GM21529 (cell line): ENCODE measurements around the gene ABCB1.
"Not testable (repeated sequence)": the region's sequence is repeated elsewhere in the genome, so short reads cannot be mapped to it uniquely, and the experiment has no call there.

Source experiments
- ATAC-seq: cut with Tn5 transposase; IDR thresholded peaks from one replicate; pipeline ENCODE4 v1.9.1; 2021; ENCODE audit not compliant: unreplicated experiment

ABCB1 gene

DNA sequence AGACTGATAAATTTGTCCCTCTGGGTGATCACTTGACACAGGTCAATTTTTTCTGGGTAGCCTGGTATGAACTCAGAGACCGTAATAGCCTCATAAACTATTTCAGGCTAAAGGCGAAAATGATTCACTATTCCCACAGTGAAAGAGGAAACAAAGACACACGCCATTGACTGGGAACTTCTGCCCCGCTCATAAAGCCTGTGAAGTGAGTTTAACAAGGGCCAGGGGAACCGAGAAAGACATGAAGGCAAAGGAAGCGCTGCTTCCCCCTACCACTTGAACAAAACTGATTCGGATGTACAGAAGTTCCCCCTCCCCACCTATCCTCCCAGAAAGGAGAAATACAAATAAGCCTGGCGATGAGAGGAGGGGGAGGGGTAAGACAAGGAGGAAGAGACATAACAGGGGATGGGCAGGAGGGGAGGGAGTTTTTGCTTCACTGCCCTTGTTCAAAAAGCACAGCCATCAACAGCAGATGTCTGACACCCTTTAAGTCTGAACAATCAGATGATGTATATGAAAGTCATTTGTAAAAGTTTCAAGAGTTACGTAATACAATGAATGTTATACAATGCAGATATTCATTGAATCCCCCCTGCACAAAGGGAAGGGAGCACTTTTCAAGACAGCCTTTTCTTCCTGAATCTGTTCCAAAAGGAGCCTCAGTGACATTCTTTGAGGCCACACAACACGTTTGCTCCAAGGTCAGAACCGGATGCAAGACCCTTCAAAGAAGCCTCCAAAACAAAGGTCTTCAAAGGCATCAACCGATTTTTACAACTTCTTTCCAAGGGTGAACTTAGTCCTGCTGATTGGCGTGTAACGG lies 125.9 kb downstream of the ABCB1 start:
- ATAC-seq, result peak; percentile 79

DNA sequence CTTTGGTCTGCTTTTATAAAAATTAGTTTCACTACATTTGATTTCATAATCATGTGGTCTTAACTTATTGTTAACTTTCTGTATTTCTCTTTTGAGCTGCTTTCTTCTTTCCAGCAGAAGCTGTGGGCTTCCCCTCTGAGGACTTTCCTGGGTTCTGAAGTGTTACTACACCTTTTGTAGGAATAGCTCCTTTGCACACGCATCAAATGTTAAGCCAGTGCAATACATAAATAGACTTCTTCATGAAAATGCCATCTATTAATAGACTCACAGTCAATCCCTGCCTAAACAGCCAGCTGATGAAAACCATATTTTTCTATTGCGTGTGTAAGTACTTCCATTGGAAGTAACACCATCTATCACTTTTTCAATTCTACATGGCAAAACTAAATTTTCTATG lies 126.7 kb downstream of the ABCB1 start:
- peak; percentile 11 for ATAC-seq

DNA sequence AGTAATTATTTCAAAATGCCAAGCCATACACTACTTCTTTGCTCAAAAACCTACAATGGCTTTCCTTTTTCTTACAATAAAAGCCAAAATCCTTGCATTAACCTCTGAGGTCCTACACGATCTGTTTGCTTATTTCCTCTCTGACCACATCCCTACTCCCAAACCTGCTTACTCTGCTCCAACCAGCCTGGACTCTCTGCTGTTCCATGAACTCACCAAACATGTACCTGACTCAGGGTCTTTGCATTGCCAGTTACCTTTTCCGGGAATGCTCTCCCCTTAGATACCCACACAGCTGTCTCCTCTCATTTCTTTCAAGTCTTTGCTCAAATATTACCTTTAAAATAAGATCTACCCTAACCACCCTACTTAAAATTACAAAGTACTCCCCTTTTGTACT lies 127.5 kb downstream of the ABCB1 start:
- ATAC-seq, result no peak

DNA sequence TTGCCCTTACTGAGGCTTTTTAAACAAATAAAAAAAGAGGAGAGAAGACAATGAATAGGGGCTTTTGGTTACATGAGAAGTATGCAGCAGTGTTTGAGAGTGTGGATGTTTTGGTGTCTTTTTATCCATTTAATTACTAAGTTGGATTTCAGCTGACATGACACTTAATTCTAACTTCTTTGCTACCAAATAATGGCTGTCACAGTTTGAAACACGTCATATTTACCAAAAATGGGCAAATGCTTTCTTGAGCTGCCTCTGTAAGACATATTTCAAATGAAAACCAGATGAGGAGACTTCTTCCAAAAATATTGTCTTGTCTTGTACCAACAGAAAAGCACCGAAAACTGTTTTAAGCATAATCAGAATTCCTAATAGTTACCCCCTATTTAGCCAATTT lies 129.2 kb downstream of the ABCB1 start:
- ATAC-seq, result no peak

DNA sequence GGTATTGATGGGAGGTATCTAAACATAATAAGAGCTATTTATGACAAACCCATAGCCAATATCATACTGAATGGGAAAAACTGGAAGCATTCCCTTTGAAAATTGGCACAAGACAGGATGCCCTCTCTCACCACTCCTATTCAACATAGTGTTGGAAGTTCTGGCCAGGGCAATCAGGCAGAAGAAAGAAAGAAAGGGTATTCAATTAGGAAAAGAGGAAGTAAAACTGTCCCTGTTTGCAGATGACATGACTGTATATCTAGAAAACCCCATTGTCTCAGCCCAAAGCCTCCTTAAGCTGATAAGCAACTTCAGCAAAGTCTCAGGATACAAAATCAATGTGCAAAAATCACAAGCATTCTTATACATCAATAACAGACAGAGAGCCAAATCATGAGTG lies 131.5 kb downstream of the ABCB1 start:
- ATAC-seq, result not testable (repeated sequence)

DNA sequence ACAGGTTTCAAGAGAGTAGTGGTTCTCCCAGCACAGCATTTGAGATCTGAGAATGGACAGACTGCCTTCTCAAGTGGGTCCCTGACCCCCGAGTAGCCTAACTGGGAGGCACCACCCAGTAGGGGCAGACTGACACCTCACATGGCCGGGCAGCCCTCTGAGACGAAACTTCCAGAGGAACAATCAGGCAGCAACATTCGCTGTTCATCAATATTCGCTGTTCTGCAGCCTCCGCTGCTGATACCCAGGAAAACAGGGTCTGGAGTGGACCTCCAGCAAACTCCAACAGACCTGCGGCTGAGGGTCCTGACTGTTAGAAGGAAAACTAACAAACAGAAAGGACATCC lies 135.2 kb downstream of the ABCB1 start:
- not testable (repeated sequence) for ATAC-seq

DNA sequence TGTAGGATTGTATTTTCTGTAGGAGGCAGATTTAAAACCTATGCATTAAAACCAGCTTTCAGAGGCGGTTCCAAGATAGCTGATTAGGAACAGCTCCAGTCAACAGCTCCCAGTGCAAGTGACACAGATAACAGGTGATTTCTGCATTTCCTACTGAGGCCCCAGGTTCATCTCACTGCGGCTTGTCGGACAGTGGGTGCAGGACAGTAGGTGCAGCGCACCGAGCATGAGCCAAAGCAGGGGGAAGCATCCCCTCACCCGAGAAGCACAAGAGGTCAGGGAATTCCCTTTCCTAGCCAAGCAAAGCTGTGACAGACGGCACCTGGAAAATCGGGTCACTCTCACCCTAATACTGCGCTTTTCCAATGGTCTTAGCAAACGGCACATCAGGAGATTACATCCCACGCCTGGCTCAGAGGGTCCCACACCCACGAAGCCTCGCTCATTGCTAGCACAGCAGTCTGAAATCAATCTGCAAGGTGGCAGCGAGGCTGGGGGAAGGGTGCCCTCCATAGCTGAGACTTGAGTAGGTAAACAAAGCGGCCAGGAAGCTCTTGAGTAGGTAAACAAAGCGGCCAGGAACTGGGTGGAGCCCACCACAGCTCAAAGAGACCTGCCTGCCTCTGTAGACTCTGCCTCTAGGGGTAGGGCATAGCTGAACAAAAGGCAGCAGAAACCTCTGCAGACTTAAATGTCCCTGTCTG lies 135.7 kb downstream of the ABCB1 start:
- ATAC-seq, result not testable (repeated sequence)

DNA sequence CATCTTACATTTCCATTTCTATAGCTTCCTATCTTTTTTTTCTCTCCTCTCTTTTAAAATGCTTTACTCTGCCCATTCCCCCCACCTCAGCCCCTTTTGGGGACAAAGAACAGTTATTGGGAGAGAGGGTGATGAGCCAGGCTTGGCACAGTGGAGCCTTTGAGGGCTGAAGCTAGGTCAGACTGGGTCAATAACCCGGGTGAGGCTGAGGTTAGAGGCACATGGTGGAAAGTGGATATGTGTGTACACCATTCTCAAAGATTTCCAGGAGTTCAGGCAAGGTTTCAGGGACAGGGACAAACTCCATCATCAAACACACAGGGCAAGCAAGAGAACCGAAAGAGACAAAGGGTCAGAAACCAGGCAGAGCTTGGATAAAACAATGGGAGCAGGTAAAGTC lies 136.7 kb downstream of the ABCB1 start:
- ATAC-seq, result no peak

DNA sequence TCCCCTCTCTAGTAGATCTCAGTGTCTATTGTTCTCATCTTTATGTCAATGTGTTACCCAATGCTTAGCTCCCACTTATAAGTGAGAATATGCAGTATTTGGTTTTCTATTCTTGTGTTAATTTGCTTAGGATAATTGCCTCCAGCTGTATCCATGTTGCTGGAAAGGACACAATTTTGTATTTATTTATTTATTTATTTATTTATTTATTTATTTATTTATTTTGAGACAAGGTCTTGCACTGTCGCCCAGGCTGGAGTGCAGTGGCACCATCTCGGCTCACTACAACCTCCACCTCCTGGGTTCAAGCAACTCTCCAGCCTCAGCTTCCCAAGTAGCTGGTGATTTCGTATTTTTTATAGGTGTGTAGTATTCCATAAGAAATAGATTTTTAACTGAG lies 140.2 kb downstream of the ABCB1 start:
- ATAC-seq, result not testable (repeated sequence)

DNA sequence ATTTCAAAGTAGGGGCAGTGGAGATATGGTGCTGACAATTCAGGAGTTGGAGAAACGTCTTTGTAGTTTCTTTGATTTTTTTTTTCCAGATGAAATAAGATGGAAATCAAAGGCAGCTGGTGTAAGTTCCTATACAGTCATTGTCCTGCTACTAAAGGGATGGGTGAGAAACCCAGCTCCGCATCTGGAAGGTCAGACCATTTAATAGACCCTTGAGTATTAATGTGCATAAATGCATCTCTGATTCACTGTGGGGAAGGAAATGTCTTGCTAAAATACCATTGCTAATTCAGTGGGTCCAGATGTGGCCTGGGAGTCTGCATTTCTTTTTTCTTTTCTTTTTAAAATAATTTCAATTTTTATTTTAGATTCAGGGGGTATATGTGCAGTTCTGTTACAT lies 140.7 kb downstream of the ABCB1 start:
- ATAC-seq, result no peak

DNA sequence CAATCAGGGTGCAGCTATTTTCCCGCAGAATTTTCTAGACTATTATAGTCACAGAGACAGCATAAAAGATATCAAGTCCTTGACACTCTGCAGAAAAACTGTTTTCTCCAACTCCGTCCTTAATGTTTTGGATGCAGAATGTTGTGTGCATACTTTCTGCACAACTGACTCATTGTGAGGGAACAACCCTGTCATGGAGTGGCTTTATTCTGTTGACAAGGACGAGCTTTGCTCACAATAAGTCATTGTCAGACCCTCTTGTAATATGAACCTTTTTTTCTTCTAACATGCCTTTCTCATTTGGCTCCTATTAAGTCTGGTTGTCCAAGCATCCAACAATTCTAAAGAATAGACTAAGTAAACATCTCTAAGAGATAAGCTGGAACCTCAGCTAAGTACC lies 142.5 kb downstream of the ABCB1 start:
- no peak for ATAC-seq

DNA sequence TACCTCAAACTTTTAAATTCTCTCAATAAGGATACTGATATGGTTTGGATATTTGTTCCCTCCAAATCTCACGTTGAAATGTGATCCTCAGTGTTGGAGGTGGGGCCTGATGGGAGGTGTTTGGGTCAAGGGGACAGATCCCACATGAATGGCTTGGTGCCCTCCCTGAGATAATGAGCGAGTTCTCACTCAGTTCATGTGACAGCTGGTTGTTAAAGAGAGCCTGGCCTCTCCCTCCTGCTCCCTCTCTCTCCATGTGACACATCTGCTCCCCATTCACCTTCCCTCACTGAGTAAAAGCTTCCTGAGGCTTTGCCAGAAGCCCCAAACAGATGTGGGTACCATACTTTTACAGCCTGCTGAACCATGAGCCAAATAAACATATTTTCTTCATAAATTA lies 144.4 kb downstream of the ABCB1 start:
- ATAC-seq, result no peak
